ENCODE results near the gene IL17D. TPM values are rescaled to one million over a fixed set of nuclear protein-coding genes. Genes with fewer than 3 reads are reported as not detected.

The IL17D gene
- total and polyA plus RNA-seq, 2 experiments from 2014 or later, result 1.6 to 2.3 TPM

DNA sequence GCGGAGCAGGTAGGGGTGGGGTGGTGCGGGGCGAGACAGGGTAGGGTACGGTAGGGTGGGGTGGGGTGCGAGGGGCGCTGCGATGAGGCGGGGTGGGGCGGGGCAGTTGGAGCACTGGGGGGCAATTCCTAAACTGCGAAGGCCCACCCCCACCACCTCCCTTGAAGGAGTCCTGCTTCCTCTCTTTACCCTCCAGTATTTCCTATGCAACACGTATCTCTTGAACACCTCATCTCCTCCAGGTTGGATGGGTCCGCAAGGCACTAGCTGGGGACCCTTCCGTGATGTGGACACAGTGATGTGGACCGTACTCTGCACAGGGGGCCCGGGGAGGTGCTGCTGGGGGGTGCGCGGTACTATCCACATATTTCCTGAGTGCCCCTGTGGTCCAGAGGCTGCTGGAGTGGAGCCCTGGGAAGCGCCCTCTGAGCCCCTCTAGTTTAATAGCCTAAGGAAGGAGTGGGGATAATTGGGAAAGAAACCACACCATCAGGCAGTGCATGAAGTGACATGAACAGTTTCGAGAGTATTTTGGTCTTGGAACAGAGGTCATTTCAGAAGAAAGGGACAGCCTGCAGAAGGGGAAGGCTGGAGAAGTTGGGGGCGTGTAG lies 1.1 kb downstream of the IL17D start:
- Histone ChIP-seq H3K4me1 (ENCODE audit: insufficient read depth) (peaks cover 7% of the 10 kb centered on the region), H3K27me3 (ENCODE audit: insufficient read depth) (peaks cover 33% of the 10 kb centered on the region), H3K79me2 (replicated peaks; ENCODE audit: insufficient read depth) (no peaks in the 10 kb centered on the region), H3K36me3 (ENCODE audit: insufficient read depth) (no peaks in the 10 kb centered on the region), H4K20me1 (replicated peaks; ENCODE audit: insufficient read depth) (no peaks in the 10 kb centered on the region), H2AFZ (peak overlapping the region; percentile 98), H3K4me3 (peak overlapping the region; percentile 61), H3K9me2 (ENCODE audit: insufficient read depth) (no peaks in the 10 kb centered on the region), H3F3A (replicated peaks; ENCODE audit: low read depth) (peaks cover 4% of the 10 kb centered on the region; the same call in 1 of the 2 replicates), H3K4me2 (peak overlapping the region; percentile 84), H3K27ac (ENCODE audit: low read depth) (no peak overlapping the region)
- peak overlapping the region; percentile 76 for H3K4me3 Mint-ChIP-seq
- no peaks in the 10 kb centered on the region; the same call in 2 of the 3 replicates for H3K36me3 Mint-ChIP-seq (ENCODE audit: low read depth)
- H3K27me3 Mint-ChIP-seq (ENCODE audit: insufficient read depth, low read depth, poor library complexity), result peaks cover 47% of the 10 kb centered on the region
- peak; percentile 46 for ATAC-seq
- no peaks in the 10 kb centered on the region for H3K9me3 Mint-ChIP-seq
- TF ChIP-seq, protein P1, sequence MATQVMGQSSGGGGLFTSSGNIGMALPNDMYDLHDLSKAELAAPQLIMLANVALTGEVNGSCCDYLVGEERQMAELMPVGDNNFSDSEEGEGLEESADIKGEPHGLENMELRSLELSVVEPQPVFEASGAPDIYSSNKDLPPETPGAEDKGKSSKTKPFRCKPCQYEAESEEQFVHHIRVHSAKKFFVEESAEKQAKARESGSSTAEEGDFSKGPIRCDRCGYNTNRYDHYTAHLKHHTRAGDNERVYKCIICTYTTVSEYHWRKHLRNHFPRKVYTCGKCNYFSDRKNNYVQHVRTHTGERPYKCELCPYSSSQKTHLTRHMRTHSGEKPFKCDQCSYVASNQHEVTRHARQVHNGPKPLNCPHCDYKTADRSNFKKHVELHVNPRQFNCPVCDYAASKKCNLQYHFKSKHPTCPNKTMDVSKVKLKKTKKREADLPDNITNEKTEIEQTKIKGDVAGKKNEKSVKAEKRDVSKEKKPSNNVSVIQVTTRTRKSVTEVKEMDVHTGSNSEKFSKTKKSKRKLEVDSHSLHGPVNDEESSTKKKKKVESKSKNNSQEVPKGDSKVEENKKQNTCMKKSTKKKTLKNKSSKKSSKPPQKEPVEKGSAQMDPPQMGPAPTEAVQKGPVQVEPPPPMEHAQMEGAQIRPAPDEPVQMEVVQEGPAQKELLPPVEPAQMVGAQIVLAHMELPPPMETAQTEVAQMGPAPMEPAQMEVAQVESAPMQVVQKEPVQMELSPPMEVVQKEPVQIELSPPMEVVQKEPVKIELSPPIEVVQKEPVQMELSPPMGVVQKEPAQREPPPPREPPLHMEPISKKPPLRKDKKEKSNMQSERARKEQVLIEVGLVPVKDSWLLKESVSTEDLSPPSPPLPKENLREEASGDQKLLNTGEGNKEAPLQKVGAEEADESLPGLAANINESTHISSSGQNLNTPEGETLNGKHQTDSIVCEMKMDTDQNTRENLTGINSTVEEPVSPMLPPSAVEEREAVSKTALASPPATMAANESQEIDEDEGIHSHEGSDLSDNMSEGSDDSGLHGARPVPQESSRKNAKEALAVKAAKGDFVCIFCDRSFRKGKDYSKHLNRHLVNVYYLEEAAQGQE (IDR thresholded peaks at IDR 0.05; ENCODE audit: unreplicated experiment), result no peak
- TF ChIP-seq STAT1 (IDR thresholded peaks at IDR 0.05; ENCODE audit: unreplicated experiment) (no peak), EZH2 (IDR thresholded peaks at IDR 0.05; ENCODE audit: low read depth, unreplicated experiment) (no peak), ZNF114 (CRISPR knock-in tag; IDR thresholded peaks at IDR 0.05) (no peak), ZNF331 (CRISPR knock-in tag; IDR thresholded peaks at IDR 0.05; ENCODE audit: low read depth) (no peak)
- DNase-seq (ENCODE audit: low spot score), result no peak
- peaks cover 8% of the 10 kb centered on the region for H3K4me1 Mint-ChIP-seq
- no peak overlapping the region for H3K27ac Mint-ChIP-seq

DNA sequence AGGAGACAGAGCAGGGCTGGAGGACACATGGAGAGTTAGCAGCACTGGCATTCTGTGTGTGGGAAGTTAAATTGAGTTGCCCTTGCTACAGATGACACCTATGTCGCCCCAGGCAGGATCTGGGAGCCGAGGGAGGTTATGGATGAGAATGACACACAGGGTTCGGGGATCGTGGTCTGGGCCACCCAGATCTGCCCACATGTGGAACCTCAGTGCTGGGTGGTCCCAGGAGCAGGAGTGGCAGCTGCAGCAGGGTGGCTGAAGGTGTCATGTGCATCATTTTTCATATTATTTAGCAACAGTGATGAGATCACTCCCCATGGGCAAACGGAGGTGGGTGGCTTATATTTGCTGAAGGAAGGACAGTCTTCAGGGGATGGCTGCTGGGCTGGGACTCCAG lies 3.2 kb downstream of the IL17D start:
- Histone ChIP-seq H2AFZ (no peak overlapping the region), H3K4me1 (ENCODE audit: insufficient read depth) (peaks cover 7% of the 10 kb centered on the region), H3K36me3 (ENCODE audit: insufficient read depth) (no peaks in the 10 kb centered on the region), H3K4me3 (no peak overlapping the region), H3K9me2 (ENCODE audit: insufficient read depth) (no peaks in the 10 kb centered on the region), H3K79me2 (replicated peaks; ENCODE audit: insufficient read depth) (no peaks in the 10 kb centered on the region), H3K27me3 (ENCODE audit: insufficient read depth) (peaks cover 17% of the 10 kb centered on the region), H3K27ac (ENCODE audit: low read depth) (no peak overlapping the region), H3F3A (replicated peaks; ENCODE audit: low read depth) (peaks cover 4% of the 10 kb centered on the region; the same call in 1 of the 2 replicates), H4K20me1 (replicated peaks; ENCODE audit: insufficient read depth) (no peaks in the 10 kb centered on the region), H3K4me2 (no peak overlapping the region)
- DNase-seq (ENCODE audit: low spot score) (no peak), ATAC-seq (no peak)
- peaks cover 35% of the 10 kb centered on the region for H3K27me3 Mint-ChIP-seq (ENCODE audit: insufficient read depth, low read depth, poor library complexity)
- no peaks in the 10 kb centered on the region for H3K9me3 Mint-ChIP-seq
- H3K4me1 Mint-ChIP-seq, result peaks cover 13% of the 10 kb centered on the region
- H3K4me3 Mint-ChIP-seq, result no peak overlapping the region
- H3K27ac Mint-ChIP-seq, result no peak overlapping the region
- H3K36me3 Mint-ChIP-seq (ENCODE audit: low read depth), result no peaks in the 10 kb centered on the region; the same call in 2 of the 3 replicates
- TF ChIP-seq, protein P2, sequence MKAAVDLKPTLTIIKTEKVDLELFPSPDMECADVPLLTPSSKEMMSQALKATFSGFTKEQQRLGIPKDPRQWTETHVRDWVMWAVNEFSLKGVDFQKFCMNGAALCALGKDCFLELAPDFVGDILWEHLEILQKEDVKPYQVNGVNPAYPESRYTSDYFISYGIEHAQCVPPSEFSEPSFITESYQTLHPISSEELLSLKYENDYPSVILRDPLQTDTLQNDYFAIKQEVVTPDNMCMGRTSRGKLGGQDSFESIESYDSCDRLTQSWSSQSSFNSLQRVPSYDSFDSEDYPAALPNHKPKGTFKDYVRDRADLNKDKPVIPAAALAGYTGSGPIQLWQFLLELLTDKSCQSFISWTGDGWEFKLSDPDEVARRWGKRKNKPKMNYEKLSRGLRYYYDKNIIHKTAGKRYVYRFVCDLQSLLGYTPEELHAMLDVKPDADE (IDR thresholded peaks at IDR 0.05), result no peak
- no peak for TF ChIP-seq NANOG (IDR thresholded peaks at IDR 0.05; ENCODE audit: borderline replicate concordance)
- TF ChIP-seq, protein P3, sequence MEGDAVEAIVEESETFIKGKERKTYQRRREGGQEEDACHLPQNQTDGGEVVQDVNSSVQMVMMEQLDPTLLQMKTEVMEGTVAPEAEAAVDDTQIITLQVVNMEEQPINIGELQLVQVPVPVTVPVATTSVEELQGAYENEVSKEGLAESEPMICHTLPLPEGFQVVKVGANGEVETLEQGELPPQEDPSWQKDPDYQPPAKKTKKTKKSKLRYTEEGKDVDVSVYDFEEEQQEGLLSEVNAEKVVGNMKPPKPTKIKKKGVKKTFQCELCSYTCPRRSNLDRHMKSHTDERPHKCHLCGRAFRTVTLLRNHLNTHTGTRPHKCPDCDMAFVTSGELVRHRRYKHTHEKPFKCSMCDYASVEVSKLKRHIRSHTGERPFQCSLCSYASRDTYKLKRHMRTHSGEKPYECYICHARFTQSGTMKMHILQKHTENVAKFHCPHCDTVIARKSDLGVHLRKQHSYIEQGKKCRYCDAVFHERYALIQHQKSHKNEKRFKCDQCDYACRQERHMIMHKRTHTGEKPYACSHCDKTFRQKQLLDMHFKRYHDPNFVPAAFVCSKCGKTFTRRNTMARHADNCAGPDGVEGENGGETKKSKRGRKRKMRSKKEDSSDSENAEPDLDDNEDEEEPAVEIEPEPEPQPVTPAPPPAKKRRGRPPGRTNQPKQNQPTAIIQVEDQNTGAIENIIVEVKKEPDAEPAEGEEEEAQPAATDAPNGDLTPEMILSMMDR (conservative IDR thresholded peaks at IDR 0.05; ENCODE audit: low read depth in 2 of 2), result no peak
- no peak for TF ChIP-seq EZH2phosphoT487 (IDR thresholded peaks at IDR 0.05; ENCODE audit: unreplicated experiment)
- no peak for TF ChIP-seq ZNF331 (CRISPR knock-in tag; IDR thresholded peaks at IDR 0.05; ENCODE audit: low read depth)

Data from GM23338 (cell line).